ENCODE results near the gene TBL2. TPM values are rescaled to one million over a fixed set of nuclear protein-coding genes. Genes with fewer than 3 reads are reported as not detected.
"Not testable (repeated sequence)": the region's sequence is repeated elsewhere in the genome, so short reads cannot be mapped to it uniquely, and the experiment has no call there.

The TBL2 gene
- polyA plus RNA-seq, 1 donor from 2014 or later = 38.6 TPM

- H3K27ac ChIP-seq (ENCODE audit: low read length) = no peak overlapping the region
- no peak overlapping the region for H2AFZ ChIP-seq (ENCODE audit: low read depth, low read length)
- no peak overlapping the region for H3K4me3 ChIP-seq (ENCODE audit: low read length)
- no peak overlapping the region for H3K9ac ChIP-seq (ENCODE audit: low read length)
- peaks cover 18% of the 10 kb centered on the region for H3K27me3 ChIP-seq (ENCODE audit: insufficient read depth, low read depth, low read length)
- no peaks in the 10 kb centered on the region for H3K9me3 ChIP-seq (ENCODE audit: low read length)
- H4K20me1 ChIP-seq (ENCODE audit: insufficient read depth) = no peaks in the 10 kb centered on the region
- H3K79me2 ChIP-seq (replicated peaks; ENCODE audit: insufficient read depth, low read length) = no peaks in the 10 kb centered on the region
- TF ChIP-seq EP300 (conservative IDR thresholded peaks at IDR 0.05; ENCODE audit: poor library complexity, severe bottlenecking) (no peak), POLR2AphosphoS5 (IDR thresholded peaks at IDR 0.05) (no peak), EZH2 (IDR thresholded peaks at IDR 0.05; ENCODE audit: borderline replicate concordance, insufficient read depth, low read length, poor library complexity, severe bottlenecking) (no peak), CTCF (IDR thresholded peaks at IDR 0.05; ENCODE audit: poor library complexity, severe bottlenecking) (no peak), TAF1 (IDR thresholded peaks at IDR 0.05; ENCODE audit: low read depth) (no peak), RAD21 (conservative IDR thresholded peaks at IDR 0.05) (no peak), SMC3 (conservative IDR thresholded peaks at IDR 0.05; ENCODE audit: poor library complexity) (no peak), REST (IDR thresholded peaks at IDR 0.05; ENCODE audit: borderline replicate concordance) (no peak), MXI1 (conservative IDR thresholded peaks at IDR 0.05; ENCODE audit: poor library complexity, severe bottlenecking) (no peak)
- H3K36me3 ChIP-seq (ENCODE audit: insufficient read depth, low read length) = no peaks in the 10 kb centered on the region
- H3F3A ChIP-seq (ENCODE audit: insufficient read depth, low read length, poor library complexity, severe bottlenecking) = no peaks in the 10 kb centered on the region
- no peaks in the 10 kb centered on the region for H3K9me2 ChIP-seq (ENCODE audit: insufficient read depth, low read length)
- no peak overlapping the region for H3K4me2 ChIP-seq (ENCODE audit: low read length)
These were observed 40.2 kb upstream of the TBL2 start for GRCh38 chr7:73618538-73618937.

- not testable (repeated sequence) for H3K9me2 ChIP-seq (ENCODE audit: insufficient read depth, low read length); H3K4me2 ChIP-seq (ENCODE audit: low read length); H3K27me3 ChIP-seq (ENCODE audit: insufficient read depth, low read depth, low read length); H3K36me3 ChIP-seq (ENCODE audit: insufficient read depth, low read length); H3K27ac ChIP-seq (ENCODE audit: low read length); H3K9ac ChIP-seq (ENCODE audit: low read length); H2AFZ ChIP-seq (ENCODE audit: low read depth, low read length); H3K79me2 ChIP-seq (replicated peaks; ENCODE audit: insufficient read depth, low read length); H4K20me1 ChIP-seq (ENCODE audit: insufficient read depth); H3F3A ChIP-seq (ENCODE audit: insufficient read depth, low read length, poor library complexity, severe bottlenecking); H3K4me3 ChIP-seq (ENCODE audit: low read length); H3K9me3 ChIP-seq (ENCODE audit: low read length)
These were observed 39.1 kb upstream of the TBL2 start for GRCh38 chr7:73617520-73617919.

- no peak overlapping the region for H3K4me3 ChIP-seq (ENCODE audit: low read length)
- H3K9ac ChIP-seq (ENCODE audit: low read length) = no peak overlapping the region
- H3K36me3 ChIP-seq (ENCODE audit: insufficient read depth, low read length) = no peaks in the 10 kb centered on the region
- no peaks in the 10 kb centered on the region for H3K9me3 ChIP-seq (ENCODE audit: low read length)
- H3K27me3 ChIP-seq (ENCODE audit: insufficient read depth, low read depth, low read length) = no peaks in the 10 kb centered on the region
- no peaks in the 10 kb centered on the region for H3K79me2 ChIP-seq (replicated peaks; ENCODE audit: insufficient read depth, low read length)
- H4K20me1 ChIP-seq (ENCODE audit: insufficient read depth) = no peaks in the 10 kb centered on the region
- no peaks in the 10 kb centered on the region for H3F3A ChIP-seq (ENCODE audit: insufficient read depth, low read length, poor library complexity, severe bottlenecking)
- no peaks in the 10 kb centered on the region for H3K9me2 ChIP-seq (ENCODE audit: insufficient read depth, low read length)
- no peak overlapping the region for H3K27ac ChIP-seq (ENCODE audit: low read length)
- no peak overlapping the region for H2AFZ ChIP-seq (ENCODE audit: low read depth, low read length)
- TF ChIP-seq POLR2AphosphoS5 (IDR thresholded peaks at IDR 0.05) = no peak
- no peak for TF ChIP-seq TAF1 (IDR thresholded peaks at IDR 0.05; ENCODE audit: low read depth)
- no peak for TF ChIP-seq EP300 (conservative IDR thresholded peaks at IDR 0.05; ENCODE audit: poor library complexity, severe bottlenecking)
- TF ChIP-seq MXI1 (conservative IDR thresholded peaks at IDR 0.05; ENCODE audit: poor library complexity, severe bottlenecking) = no peak
- no peak for TF ChIP-seq CTCF (IDR thresholded peaks at IDR 0.05; ENCODE audit: poor library complexity, severe bottlenecking)
- TF ChIP-seq EZH2 (IDR thresholded peaks at IDR 0.05; ENCODE audit: borderline replicate concordance, insufficient read depth, low read length, poor library complexity, severe bottlenecking) = no peak
- no peak for TF ChIP-seq REST (IDR thresholded peaks at IDR 0.05; ENCODE audit: borderline replicate concordance)
- TF ChIP-seq SMC3 (conservative IDR thresholded peaks at IDR 0.05; ENCODE audit: poor library complexity) = no peak
- no peak for TF ChIP-seq RAD21 (conservative IDR thresholded peaks at IDR 0.05)
- no peak overlapping the region for H3K4me2 ChIP-seq (ENCODE audit: low read length)
These were observed 37.5 kb upstream of the TBL2 start for GRCh38 chr7:73615886-73616285.

Data from neural cell (in vitro differentiated cells).